Measurements from ENCODE around the gene RPL18. TPM values are rescaled to one million over a fixed set of nuclear protein-coding genes. Genes with fewer than 3 reads are reported as not detected.
A peak's percentile ranks its signal among the peaks of the same experiment; 100 is the strongest.

RPL18 gene
- total RNA-seq, 2 experiments from 2014 or later, result 2,026 to 2,191 TPM

- Mint-ChIP-seq H3K36me3 (ENCODE audit: low read depth) (peaks cover 18% of the 10 kb centered on the region), H3K4me3 (no peak overlapping the region), H3K27ac (no peak overlapping the region), H3K9me3 (ENCODE audit: low read depth) (no peaks in the 10 kb centered on the region), H3K4me1 (peaks cover 37% of the 10 kb centered on the region), H3K27me3 (no peaks in the 10 kb centered on the region)
- POLR2A ChIA-PET, result interaction anchor here (1.0 to 3.0 kb wide), 2 partner anchors 11 to 14 kb away, joined by 3 to 7 read pairs; partner anchors contain the start of genes RPL18 and SPHK2
- no peak for ATAC-seq
- CTCF ChIA-PET, result interaction anchor here (1.2 kb wide), 1 partner anchor 158 kb away, joined by 3 read pairs; no protein-coding TSS in a partner anchor
- DNase-seq, result peak; percentile 61
- intact Hi-C loops (cut with DNase I, micrococcal nuclease), result loop anchor here (10.0 kb wide), 3 partner anchors 335 to 1515 kb away; partner anchors contain the start of genes FTL (in 1 of the 2), NOSIP (in 1 of the 2), PRRG2 (in 1 of the 2) and ZC3H4 (in 1 of the 2)
Observed at GRCh38 chr19:48629599-48630295, 10.8 kb upstream of the RPL18 start.

GRCh38 chr19:48629297-48629598 is 10.3 kb upstream of the RPL18 start:
- ATAC-seq, result no peak
- ChIA-PET CTCF (no interaction called here), POLR2A (interaction anchor here (1.0 to 3.0 kb wide), 2 partner anchors 10 to 13 kb away, joined by 3 to 7 read pairs; partner anchors contain the start of genes RPL18 and SPHK2)
- Mint-ChIP-seq H3K9me3 (ENCODE audit: low read depth) (no peaks in the 10 kb centered on the region), H3K27ac (no peak overlapping the region), H3K36me3 (ENCODE audit: low read depth) (peaks cover 19% of the 10 kb centered on the region), H3K27me3 (no peaks in the 10 kb centered on the region), H3K4me3 (no peak overlapping the region), H3K4me1 (peaks cover 39% of the 10 kb centered on the region)
- intact Hi-C loops (cut with DNase I, micrococcal nuclease), result no loop called here
- DNase-seq, result no peak

GRCh38 chr19:48628486-48629296 is 9.7 kb upstream of the RPL18 start:
- H3K36me3 Mint-ChIP-seq (ENCODE audit: low read depth), result peaks cover 22% of the 10 kb centered on the region
- peaks cover 38% of the 10 kb centered on the region for H3K4me1 Mint-ChIP-seq
- ATAC-seq, result no peak
- no peak for DNase-seq
- ChIA-PET POLR2A (interaction anchor here (0.6 to 3.0 kb wide), 3 partner anchors 10 to 806 kb away, joined by 3 to 7 read pairs (median 4); partner anchors contain the start of genes RPL18 and SPHK2), CTCF (no interaction called here)
- no peaks in the 10 kb centered on the region for H3K27me3 Mint-ChIP-seq
- intact Hi-C loops (cut with DNase I, micrococcal nuclease), result no loop called here
- H3K4me3 Mint-ChIP-seq, result no peak overlapping the region
- no peaks in the 10 kb centered on the region for H3K9me3 Mint-ChIP-seq (ENCODE audit: low read depth)
- no peak overlapping the region for H3K27ac Mint-ChIP-seq

- Mint-ChIP-seq H3K36me3 (ENCODE audit: low read depth) (peaks cover 27% of the 10 kb centered on the region), H3K27me3 (no peaks in the 10 kb centered on the region), H3K4me3 (no peak overlapping the region), H3K27ac (no peak overlapping the region), H3K4me1 (peaks cover 37% of the 10 kb centered on the region), H3K9me3 (ENCODE audit: low read depth) (no peaks in the 10 kb centered on the region)
- no peak for ATAC-seq
- ChIA-PET POLR2A (interaction anchor here (0.6 to 3.0 kb wide), 3 partner anchors 9 to 806 kb away, joined by 3 to 7 read pairs (median 4); partner anchors contain the start of genes RPL18 and SPHK2), CTCF (no interaction called here)
- DNase-seq, result no peak
- intact Hi-C loops (cut with DNase I, micrococcal nuclease), result no loop called here
Observed at GRCh38 chr19:48627865-48628314, 8.9 kb upstream of the RPL18 start.

- ChIA-PET POLR2A (interaction anchor here (1.2 to 3.0 kb wide), 2 partner anchors 8 to 10 kb away, joined by 3 to 7 read pairs; partner anchors contain the start of genes RPL18 and SPHK2), CTCF (no interaction called here)
- Mint-ChIP-seq H3K27ac (no peak overlapping the region), H3K4me1 (peaks cover 34% of the 10 kb centered on the region), H3K36me3 (ENCODE audit: low read depth) (peaks cover 30% of the 10 kb centered on the region), H3K27me3 (no peaks in the 10 kb centered on the region), H3K4me3 (no peak overlapping the region), H3K9me3 (ENCODE audit: low read depth) (no peaks in the 10 kb centered on the region)
- intact Hi-C loops (cut with DNase I, micrococcal nuclease), result no loop called here
- DNase-seq, result peak; percentile 56
- no peak for ATAC-seq
Observed at GRCh38 chr19:48627201-48627864, 8.4 kb upstream of the RPL18 start.

GRCh38 chr19:48625891-48626327 is 6.9 kb upstream of the RPL18 start:
- peaks cover 38% of the 10 kb centered on the region for H3K36me3 Mint-ChIP-seq (ENCODE audit: low read depth)
- H3K27me3 Mint-ChIP-seq, result no peaks in the 10 kb centered on the region
- H3K9me3 Mint-ChIP-seq (ENCODE audit: low read depth), result no peaks in the 10 kb centered on the region
- no peak overlapping the region for H3K27ac Mint-ChIP-seq
- no peak for DNase-seq
- no peak overlapping the region for H3K4me3 Mint-ChIP-seq
- intact Hi-C loops (cut with DNase I, micrococcal nuclease), result no loop called here
- CTCF ChIA-PET, result interaction anchor here (0.6 kb wide), 1 partner anchor 198 kb away, joined by 5 read pairs; no protein-coding TSS in a partner anchor
- POLR2A ChIA-PET, result no interaction called here
- peaks cover 39% of the 10 kb centered on the region for H3K4me1 Mint-ChIP-seq
- no peak for ATAC-seq

GRCh38 chr19:48624791-48625723 is 6.1 kb upstream of the RPL18 start:
- Mint-ChIP-seq H3K27me3 (no peaks in the 10 kb centered on the region), H3K36me3 (ENCODE audit: low read depth) (peaks cover 41% of the 10 kb centered on the region), H3K9me3 (ENCODE audit: low read depth) (no peaks in the 10 kb centered on the region), H3K4me3 (peak overlapping the region; percentile 73), H3K4me1 (peaks cover 38% of the 10 kb centered on the region), H3K27ac (peak overlapping the region; percentile 74)
- DNase-seq, result no peak
- ChIA-PET POLR2A (no interaction called here), CTCF (interaction anchor here (1.6 kb wide), 1 partner anchor 16 kb away, joined by 4 read pairs; no protein-coding TSS in a partner anchor)
- intact Hi-C loops (cut with DNase I, micrococcal nuclease), result loop anchor here in 1 of 2 experiments (1.0 kb wide), 2 partner anchors 9 to 89 kb away; no protein-coding TSS in a partner anchor
- ATAC-seq, result no peak

- Mint-ChIP-seq H3K36me3 (ENCODE audit: low read depth) (peaks cover 42% of the 10 kb centered on the region), H3K4me3 (peak overlapping the region; percentile 73), H3K4me1 (peaks cover 45% of the 10 kb centered on the region), H3K27me3 (no peaks in the 10 kb centered on the region), H3K9me3 (ENCODE audit: low read depth) (no peaks in the 10 kb centered on the region), H3K27ac (peak overlapping the region; percentile 99)
- intact Hi-C loops (cut with DNase I, micrococcal nuclease), result loop anchor here in 1 of 2 experiments (1.0 kb wide), 2 partner anchors 10 to 90 kb away; no protein-coding TSS in a partner anchor
- DNase-seq, result peak; percentile 99
- ATAC-seq, result peak; percentile 84
- CTCF ChIA-PET, result interaction anchor here (0.6 to 1.6 kb wide), 3 partner anchors 10 to 215 kb away, joined by 3 to 4 read pairs (median 4); no protein-coding TSS in a partner anchor
- POLR2A ChIA-PET, result interaction anchor here (0.6 to 1.5 kb wide), 3 partner anchors 8 to 10 kb away, joined by 5 to 7 read pairs (median 6); partner anchors contain the start of gene FAM83E
Observed at GRCh38 chr19:48624067-48624594, 5.2 kb upstream of the RPL18 start.

GRCh38 chr19:48623556-48624066 is 4.6 kb upstream of the RPL18 start:
- no peak for ATAC-seq
- Mint-ChIP-seq H3K27me3 (no peaks in the 10 kb centered on the region), H3K4me1 (peaks cover 45% of the 10 kb centered on the region), H3K27ac (peak overlapping the region; percentile 99), H3K9me3 (ENCODE audit: low read depth) (no peaks in the 10 kb centered on the region), H3K36me3 (ENCODE audit: low read depth) (peaks cover 43% of the 10 kb centered on the region), H3K4me3 (peak overlapping the region; percentile 73)
- intact Hi-C loops (cut with DNase I, micrococcal nuclease), result loop anchor here in 1 of 2 experiments (1.0 kb wide), 2 partner anchors 11 to 91 kb away; no protein-coding TSS in a partner anchor
- ChIA-PET POLR2A (interaction anchor here (1.2 to 1.5 kb wide), 2 partner anchors 10 kb away, joined by 6 to 7 read pairs; partner anchors contain the start of gene FAM83E), CTCF (interaction anchor here (1.2 to 1.6 kb wide), 2 partner anchors 10 to 14 kb away, joined by 4 read pairs; no protein-coding TSS in a partner anchor)
- DNase-seq, result no peak
